ENCODE measurements around the gene GPD2.
"Not testable (repeated sequence)": the region's sequence is repeated elsewhere in the genome, so short reads cannot be mapped to it uniquely, and the experiment has no call there.

The GPD2 gene

DNA sequence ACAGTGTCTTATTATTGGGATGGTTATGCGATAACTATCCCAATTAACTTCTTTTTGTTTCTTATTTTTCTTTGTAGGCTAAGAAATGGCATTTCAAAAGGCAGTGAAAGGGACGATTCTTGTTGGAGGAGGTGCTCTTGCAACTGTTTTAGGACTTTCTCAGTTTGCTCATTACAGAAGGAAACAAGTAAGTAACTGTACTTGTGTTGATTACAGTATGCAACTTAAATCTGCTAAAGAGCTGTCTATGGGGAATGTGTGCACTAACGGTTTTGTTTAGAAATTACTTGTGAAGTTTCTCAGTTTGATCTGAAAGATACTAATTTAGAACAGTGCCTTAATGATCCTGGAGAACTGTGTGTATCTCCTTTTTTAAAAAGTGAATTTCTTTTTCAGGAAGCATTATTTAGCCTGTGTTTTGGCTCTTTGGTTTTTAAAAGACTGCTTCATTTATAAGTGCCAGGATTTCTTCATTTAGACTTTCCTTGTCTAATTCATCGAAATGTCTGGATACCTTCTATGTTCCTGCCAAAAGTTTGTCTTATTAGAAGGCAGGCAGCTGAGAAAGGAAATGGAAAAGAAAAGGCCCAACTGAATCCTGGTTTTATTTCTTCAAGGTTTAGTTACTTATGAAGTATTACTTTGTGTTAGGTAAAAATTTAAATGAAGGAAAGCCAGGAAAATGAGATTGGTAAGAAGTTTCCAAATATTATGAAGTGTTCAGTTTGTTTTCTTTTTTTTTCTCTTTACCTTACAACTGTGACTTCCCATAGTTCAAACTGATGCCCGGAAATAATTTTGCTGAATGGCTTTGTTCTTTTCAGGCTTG lies 40.1 kb downstream of the GPD2 start:
- no peak for DNase-seq (ENCODE audit: low read depth)

GRCh38 chr2:156476850-156477206 lies 40.6 kb downstream of the GPD2 start:
- DNase-seq (ENCODE audit: low read depth): no peak

GRCh38 chr2:156480376-156480775 lies 44.2 kb downstream of the GPD2 start:
- DNase-seq (ENCODE audit: low read depth): no peak

DNA sequence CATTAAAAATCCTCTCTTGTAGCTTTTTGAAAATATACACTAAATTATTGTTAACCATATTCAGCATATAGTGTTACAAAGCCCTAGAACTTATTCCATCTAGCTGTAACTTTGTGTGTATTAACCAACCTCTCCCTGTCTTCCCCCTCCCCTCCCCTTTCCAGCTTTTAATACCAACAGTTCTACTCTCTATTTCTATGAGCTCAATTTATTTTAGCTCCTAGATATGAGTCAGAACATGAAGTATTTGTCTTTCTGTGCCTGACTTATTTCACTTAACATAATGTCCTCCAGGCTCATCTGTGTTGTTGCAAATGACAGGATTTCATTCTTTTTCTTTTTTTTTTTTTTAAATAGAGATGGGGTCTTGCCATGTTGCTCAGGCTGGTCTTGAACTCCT lies 45.1 kb downstream of the GPD2 start:
- no peak for DNase-seq (ENCODE audit: low read depth)

GRCh38 chr2:156483741-156484173 lies 47.6 kb downstream of the GPD2 start:
- no peak for DNase-seq (ENCODE audit: low read depth)

- DNase-seq (ENCODE audit: low read depth): no peak
Observed at GRCh38 chr2:156486147-156486546, 50.0 kb downstream of the GPD2 start.

DNA sequence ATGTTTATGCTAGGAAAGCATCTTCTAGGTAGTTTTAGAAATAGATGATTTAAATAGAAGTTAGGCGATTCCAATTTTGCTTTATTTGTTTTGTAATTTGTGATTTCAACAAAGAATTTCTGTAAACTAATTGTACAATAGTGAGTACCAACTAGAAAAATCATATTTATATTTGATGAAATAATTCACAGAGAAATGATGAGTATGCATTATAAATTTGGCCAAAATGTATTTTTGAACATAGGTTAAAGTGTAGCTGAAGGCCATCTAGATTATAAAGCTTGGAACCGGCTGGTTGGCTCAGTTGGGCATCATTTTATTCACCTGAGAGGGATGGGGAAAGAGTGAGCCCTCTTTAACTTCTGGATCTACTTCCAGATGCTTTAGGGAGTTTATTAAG lies 50.4 kb downstream of the GPD2 start:
- no peak for DNase-seq (ENCODE audit: low read depth)

DNA sequence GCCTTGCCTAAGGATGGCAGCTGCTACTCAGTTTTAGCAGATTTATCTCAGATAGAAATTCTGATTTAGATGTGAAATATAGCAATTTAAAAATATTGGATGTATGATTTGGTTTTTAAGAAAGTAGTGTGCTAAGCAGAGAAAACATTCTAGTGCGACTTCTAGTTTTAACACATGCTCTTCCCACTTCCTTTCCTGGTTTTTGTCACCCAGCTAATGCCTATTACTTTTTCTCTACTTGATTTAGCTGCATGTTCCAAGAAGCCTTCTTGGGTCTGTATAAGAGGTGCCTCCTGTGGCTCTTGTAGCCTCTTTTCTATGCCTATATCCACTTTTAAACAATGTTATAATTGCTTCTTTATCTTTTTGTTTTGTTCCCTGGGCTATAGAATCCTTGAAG lies 53.0 kb downstream of the GPD2 start:
- no peak for DNase-seq (ENCODE audit: low read depth)

DNA sequence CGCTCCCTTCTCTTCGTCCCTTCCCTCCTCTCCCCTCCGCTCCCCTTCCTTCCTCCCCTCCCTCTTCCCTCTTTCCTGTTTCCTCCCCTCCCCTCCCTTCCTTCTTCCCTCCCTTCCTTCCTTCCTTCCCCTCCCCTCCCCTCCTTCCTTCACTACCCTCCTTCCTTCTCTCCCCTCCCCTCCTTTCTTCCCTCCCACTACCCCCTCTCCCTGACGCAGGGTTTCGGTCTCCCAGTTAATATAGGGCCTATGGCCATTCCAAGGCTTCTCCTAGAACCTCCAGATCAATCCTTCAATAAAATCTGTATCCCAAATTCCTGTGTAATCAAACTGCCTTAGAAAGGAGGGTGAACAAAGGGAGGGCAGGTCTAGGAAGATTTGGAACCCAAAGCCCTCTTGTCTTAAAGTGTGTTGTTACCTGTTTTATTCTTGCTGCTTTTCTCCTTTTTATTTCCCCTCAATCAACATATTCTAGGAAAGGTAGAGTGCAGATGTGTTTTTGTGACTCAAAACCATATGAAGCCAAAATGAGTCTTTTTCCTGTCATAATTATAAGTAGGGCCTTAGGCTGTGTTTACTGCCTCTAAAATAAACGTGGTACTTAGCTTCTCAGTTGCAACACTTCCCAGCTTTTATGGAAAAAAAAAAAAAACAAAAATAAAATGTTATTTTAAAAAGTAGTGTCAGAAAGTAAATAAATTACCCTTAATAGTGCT lies 53.7 kb downstream of the GPD2 start:
- no peak for DNase-seq (ENCODE audit: low read depth)

GRCh38 chr2:156490466-156490840 lies 54.3 kb downstream of the GPD2 start:
- no peak for DNase-seq (ENCODE audit: low read depth)

DNA sequence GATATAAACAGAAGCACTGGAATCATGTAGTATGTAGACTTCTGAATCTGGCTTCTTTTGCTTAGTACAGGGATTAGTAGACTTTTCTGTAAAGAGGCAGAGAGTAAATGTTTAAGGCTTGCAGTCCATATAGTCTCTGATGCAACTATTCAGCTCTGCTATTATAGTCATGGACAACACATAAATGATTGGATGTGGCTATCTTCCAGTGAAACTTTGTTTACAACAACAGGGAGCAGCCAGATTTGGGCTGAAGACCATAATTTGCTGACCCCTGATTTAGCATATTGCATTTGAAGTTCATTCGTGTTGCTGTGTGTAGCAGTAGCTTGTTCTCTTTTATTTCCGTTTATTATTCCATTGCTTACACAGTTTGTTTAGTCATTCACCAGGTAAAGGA lies 55.0 kb downstream of the GPD2 start:
- DNase-seq (ENCODE audit: low read depth): no peak

DNA sequence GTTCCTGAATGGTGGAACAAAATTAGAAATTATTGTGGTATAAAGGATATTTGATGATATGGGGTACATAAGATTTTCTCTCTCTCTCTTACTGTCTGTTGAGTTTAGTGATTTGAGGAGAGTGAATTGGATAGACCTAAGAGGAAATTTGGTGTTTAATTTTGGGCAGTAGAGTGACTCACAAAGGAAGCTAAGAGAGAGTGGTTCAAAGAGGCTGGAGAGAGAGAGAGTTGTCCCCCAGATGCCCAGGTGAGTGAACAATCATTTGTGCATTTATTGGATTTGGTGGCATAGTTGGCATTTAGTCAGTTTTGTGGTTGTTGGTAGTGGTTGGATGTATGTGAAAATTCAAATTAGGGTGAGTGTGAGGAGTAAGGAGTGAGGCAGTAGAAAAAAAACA lies 56.8 kb downstream of the GPD2 start:
- no peak for DNase-seq (ENCODE audit: low read depth)

DNA sequence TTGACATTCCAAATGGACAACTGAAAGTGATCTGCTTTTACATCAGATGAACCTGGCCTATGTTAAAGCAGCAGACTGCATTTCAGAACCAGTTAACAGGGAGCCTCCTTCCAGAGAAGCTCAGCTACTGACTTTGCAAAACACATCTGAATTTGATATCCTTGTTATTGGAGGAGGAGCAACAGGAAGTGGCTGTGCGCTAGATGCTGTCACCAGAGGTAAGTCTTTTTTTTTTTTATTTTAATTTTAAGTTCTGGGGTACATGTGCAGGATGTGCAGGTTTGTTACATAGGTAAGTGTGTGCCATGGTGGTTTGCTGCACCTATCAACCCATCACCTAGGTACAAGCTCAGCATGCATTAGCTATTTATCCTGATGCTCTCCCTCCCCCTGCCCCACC lies 59.8 kb downstream of the GPD2 start:
- DNase-seq (ENCODE audit: low read depth): not testable (repeated sequence)

DNA sequence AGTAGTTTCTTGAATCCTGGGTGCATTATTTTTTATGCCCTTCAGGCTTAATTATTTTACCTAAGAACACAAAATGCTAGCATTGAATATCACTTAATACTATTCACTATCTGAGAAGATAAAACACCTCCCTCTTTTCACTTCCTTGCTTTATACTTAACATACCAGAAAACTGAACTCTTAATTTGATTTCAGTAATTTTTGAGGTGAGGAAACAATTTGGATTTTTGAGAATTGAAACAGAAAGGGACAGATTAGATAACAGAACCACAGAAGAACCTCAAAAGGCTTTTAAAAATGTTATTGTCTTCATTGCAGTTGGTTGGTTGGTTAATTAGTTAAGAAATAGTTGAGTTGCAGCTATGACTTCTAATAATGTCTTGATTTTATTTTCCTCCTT lies 69.5 kb downstream of the GPD2 start:
- DNase-seq (ENCODE audit: low read depth): no peak

- DNase-seq (ENCODE audit: low read depth): no peak
Observed at GRCh38 chr2:156511122-156511521, 74.9 kb downstream of the GPD2 start.

- DNase-seq (ENCODE audit: low read depth): no peak
Observed at GRCh38 chr2:156511803-156512202, 75.6 kb downstream of the GPD2 start.

DNA sequence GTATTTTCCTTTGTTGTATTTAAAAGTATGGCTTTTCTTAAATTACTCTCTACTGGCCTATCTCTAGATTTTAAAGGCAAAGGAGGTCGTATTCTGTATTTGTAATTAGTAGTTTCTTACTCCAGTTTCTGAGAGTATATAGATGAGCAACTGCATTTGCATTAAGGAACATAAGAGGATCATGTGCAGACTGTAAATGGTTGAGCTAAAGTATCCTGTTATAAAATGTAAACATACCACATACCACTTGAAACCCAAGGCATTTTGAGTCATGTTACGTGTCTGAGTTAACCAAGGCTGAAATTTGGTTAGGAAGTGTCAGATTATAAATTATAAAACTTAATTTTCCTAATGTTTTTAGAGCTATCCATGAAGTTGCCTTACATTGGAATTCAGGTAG lies 76.3 kb downstream of the GPD2 start:
- DNase-seq (ENCODE audit: low read depth): no peak

DNA sequence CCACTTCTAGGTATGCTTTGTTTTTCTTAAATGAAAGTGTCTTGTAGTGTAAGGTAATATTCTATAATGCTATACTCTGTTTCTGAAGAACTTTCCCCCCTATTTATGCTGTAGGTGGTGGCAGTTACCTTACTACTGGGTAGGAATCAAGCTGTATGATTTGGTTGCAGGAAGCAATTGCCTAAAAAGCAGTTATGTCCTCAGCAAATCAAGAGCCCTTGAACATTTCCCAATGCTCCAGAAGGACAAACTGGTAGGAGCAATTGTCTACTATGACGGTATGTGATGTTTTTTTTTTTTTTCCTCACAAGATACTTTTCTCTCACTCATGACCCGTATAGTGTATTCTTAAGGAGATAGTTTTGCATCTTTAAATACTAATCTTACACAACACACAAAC lies 77.0 kb downstream of the GPD2 start:
- no peak for DNase-seq (ENCODE audit: low read depth)

GRCh38 chr2:156517419-156517818 lies 81.2 kb downstream of the GPD2 start:
- DNase-seq (ENCODE audit: low read depth): no peak

DNA sequence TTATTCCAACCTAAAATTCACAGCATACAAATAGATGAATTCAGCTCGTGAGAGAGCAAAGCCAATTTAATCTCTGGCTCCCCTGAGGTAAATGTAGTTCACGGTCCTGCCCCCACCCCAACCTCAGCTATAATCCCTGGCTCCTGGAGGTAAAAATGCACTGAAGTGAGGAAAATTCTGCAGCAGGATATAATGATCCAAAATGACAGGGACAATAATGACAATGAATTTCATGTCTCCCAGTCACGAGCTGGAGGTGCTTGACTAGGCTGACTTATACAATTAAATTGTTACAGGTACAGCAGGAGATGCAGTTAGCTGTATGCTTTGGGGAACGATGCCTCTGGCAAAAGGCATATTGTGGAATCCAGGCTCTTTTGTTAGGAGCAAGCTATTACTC lies 82.0 kb downstream of the GPD2 start:
- no peak for DNase-seq (ENCODE audit: low read depth)

DNA sequence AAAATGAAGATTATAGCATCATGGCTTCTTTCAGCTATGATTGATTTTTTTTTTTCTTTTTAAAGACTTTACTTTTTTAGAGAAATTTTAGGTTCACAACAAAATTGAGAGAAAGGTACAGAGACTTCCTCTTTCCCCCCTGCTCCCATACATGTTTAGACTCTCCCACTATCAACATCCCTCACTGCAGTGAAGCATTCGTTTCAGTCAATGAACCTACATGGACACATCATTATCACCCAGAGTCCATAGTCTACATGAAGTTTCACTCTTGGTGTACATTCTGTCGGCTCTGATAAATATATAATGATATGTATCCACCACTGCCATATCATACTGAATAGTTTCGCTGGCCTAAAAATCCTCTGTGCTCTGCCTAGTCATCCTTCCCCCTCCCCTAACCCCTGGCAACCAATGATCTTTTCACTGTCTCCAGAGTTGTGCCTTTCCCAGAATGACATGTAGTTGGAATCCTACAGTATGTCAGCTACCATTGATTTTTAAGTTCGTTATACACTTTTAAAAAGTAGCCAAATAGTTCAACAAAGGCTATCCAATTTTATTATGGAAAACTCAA lies 86.8 kb downstream of the GPD2 start:
- no peak for DNase-seq (ENCODE audit: low read depth)

DNA sequence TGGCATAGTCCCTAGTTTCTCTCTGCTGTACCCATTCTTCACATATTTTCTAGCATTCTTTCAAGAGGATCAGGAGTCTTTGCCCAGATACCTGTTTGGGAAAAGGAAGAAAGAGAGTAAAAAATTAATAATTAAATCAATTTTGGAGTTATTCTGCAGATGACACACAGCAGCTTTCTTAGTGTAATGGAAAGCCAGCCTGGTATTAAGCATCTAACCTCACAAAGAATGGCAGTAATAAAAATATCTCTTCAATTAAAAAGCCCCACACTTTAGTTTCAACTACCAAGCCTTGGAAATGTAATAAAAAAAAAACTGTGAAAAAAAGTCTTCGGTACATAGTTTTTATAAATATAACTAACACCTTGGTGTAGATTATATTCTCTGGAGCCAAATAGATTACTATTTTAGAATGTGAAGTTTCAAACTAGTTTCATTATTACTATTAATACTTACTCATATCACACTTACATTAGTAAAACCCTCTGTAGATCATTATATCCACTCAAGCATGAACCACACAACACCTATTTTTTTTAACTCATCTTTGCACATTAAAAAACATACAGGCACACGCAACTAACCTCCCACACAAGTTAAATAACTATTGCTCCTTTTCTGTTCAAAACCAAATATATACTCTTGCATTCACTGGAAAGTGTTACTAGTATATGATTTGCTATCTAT lies 90.9 kb downstream of the GPD2 start:
- no peak for DNase-seq (ENCODE audit: low read depth)

- DNase-seq (ENCODE audit: low read depth): not testable (repeated sequence)
Observed at GRCh38 chr2:156528583-156528982, 92.4 kb downstream of the GPD2 start.
